Testis (tissue), 2 donors: ENCODE results near the gene PIM2.

Source experiments
- POLR2A ChIP-seq: fragments of 450-650 bp; IDR thresholded peaks from one replicate; pipeline ENCODE4 v1.6.1; 2017; ENCODE audit warnings: antibody characterized with exemption, mild to moderate bottlenecking, moderate library complexity
- TF ChIP-seq, protein P1 (sequence below), 3 experiments: fragments of 450-650 bp in 2 of 3; fragments of 200-600 bp in 1 of 3; sonication (generic) in 1 of 3; IDR thresholded peaks; one replicate each; pipeline ENCODE4 v1.5.1; 2016 to 2019; ENCODE audit warnings: antibody characterized with exemption in 3 of 3, mild to moderate bottlenecking in 2 of 3, moderate library complexity in 1 of 3

DNA sequence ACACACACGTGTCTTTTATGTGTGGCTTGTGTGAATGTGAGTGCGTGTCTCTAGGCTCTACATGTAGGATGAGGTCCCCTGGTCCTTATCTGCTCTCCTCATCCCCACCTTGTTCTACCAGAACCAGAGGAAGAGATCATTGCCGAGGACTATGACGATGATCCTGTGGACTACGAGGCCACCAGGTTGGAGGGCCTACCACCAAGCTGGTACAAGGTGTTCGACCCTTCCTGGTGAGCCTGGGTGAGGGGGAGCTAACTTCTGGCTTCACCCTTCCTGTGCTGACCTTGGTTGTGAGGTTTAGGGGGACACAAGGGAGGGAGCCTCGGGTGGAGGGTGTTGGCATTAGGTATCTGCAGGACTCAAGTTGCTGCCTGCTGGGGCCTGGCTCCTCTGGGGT lies 17.8 kb downstream of the PIM2 start:
- TF ChIP-seq, protein P1, sequence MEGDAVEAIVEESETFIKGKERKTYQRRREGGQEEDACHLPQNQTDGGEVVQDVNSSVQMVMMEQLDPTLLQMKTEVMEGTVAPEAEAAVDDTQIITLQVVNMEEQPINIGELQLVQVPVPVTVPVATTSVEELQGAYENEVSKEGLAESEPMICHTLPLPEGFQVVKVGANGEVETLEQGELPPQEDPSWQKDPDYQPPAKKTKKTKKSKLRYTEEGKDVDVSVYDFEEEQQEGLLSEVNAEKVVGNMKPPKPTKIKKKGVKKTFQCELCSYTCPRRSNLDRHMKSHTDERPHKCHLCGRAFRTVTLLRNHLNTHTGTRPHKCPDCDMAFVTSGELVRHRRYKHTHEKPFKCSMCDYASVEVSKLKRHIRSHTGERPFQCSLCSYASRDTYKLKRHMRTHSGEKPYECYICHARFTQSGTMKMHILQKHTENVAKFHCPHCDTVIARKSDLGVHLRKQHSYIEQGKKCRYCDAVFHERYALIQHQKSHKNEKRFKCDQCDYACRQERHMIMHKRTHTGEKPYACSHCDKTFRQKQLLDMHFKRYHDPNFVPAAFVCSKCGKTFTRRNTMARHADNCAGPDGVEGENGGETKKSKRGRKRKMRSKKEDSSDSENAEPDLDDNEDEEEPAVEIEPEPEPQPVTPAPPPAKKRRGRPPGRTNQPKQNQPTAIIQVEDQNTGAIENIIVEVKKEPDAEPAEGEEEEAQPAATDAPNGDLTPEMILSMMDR (IDR thresholded peaks at IDR 0.05), result no peak
- TF ChIP-seq POLR2A, result no peak
